ENCODE data around the gene TMEM132D.

DNA sequence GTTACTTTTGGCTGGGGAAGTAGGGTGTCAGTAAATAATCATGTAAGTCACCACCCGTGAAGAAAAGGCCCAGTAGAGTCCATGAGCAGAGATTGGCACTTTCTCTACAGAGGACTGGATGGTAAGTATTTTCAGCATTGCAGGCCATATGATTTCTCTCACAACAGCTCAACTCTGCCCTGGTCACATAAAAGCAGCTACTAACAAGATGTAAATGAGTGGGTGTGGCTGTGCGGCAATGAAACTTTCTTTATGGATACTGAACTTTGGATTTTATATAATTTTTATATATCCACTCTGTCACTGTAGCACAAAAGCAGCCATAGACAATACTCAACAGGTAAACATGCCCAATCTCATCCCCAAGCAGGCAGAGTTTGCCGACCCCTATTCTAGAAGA, 706.9 kb downstream of the TMEM132D start:
- TF ChIP-seq, protein P1, sequence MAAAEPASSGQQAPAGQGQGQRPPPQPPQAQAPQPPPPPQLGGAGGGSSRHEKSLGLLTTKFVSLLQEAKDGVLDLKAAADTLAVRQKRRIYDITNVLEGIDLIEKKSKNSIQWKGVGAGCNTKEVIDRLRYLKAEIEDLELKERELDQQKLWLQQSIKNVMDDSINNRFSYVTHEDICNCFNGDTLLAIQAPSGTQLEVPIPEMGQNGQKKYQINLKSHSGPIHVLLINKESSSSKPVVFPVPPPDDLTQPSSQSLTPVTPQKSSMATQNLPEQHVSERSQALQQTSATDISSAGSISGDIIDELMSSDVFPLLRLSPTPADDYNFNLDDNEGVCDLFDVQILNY (CRISPR knock-in tag; IDR thresholded peaks at IDR 0.05) = no peak
- TF ChIP-seq, protein P2, sequence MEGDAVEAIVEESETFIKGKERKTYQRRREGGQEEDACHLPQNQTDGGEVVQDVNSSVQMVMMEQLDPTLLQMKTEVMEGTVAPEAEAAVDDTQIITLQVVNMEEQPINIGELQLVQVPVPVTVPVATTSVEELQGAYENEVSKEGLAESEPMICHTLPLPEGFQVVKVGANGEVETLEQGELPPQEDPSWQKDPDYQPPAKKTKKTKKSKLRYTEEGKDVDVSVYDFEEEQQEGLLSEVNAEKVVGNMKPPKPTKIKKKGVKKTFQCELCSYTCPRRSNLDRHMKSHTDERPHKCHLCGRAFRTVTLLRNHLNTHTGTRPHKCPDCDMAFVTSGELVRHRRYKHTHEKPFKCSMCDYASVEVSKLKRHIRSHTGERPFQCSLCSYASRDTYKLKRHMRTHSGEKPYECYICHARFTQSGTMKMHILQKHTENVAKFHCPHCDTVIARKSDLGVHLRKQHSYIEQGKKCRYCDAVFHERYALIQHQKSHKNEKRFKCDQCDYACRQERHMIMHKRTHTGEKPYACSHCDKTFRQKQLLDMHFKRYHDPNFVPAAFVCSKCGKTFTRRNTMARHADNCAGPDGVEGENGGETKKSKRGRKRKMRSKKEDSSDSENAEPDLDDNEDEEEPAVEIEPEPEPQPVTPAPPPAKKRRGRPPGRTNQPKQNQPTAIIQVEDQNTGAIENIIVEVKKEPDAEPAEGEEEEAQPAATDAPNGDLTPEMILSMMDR (IDR thresholded peaks at IDR 0.05) = no peak
- TF ChIP-seq ATF1 (CRISPR knock-in tag; IDR thresholded peaks at IDR 0.05) (no peak), NR3C1 (CRISPR knock-in tag; conservative IDR thresholded peaks at IDR 0.05; ENCODE audit: low read depth) (no peak), SP1 (CRISPR knock-in tag; conservative IDR thresholded peaks at IDR 0.05) (no peak), NR1H2 (CRISPR knock-in tag; IDR thresholded peaks at IDR 0.05) (no peak), NFE2L1 (CRISPR knock-in tag; IDR thresholded peaks at IDR 0.05) (no peak)
- TF ChIP-seq, protein P3, sequence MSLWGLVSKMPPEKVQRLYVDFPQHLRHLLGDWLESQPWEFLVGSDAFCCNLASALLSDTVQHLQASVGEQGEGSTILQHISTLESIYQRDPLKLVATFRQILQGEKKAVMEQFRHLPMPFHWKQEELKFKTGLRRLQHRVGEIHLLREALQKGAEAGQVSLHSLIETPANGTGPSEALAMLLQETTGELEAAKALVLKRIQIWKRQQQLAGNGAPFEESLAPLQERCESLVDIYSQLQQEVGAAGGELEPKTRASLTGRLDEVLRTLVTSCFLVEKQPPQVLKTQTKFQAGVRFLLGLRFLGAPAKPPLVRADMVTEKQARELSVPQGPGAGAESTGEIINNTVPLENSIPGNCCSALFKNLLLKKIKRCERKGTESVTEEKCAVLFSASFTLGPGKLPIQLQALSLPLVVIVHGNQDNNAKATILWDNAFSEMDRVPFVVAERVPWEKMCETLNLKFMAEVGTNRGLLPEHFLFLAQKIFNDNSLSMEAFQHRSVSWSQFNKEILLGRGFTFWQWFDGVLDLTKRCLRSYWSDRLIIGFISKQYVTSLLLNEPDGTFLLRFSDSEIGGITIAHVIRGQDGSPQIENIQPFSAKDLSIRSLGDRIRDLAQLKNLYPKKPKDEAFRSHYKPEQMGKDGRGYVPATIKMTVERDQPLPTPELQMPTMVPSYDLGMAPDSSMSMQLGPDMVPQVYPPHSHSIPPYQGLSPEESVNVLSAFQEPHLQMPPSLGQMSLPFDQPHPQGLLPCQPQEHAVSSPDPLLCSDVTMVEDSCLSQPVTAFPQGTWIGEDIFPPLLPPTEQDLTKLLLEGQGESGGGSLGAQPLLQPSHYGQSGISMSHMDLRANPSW (CRISPR knock-in tag; conservative IDR thresholded peaks at IDR 0.05; ENCODE audit: low read depth) = no peak
- TF ChIP-seq, protein P4, sequence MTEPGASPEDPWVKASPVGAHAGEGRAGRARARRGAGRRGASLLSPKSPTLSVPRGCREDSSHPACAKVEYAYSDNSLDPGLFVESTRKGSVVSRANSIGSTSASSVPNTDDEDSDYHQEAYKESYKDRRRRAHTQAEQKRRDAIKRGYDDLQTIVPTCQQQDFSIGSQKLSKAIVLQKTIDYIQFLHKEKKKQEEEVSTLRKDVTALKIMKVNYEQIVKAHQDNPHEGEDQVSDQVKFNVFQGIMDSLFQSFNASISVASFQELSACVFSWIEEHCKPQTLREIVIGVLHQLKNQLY (CRISPR knock-in tag; IDR thresholded peaks at IDR 0.05) = no peak

Measured in WTC11 (cell line).